Endodermal cell (in vitro differentiated cells): Measurements from ENCODE around the gene EIF2AK2. TPM values are rescaled to one million over a fixed set of nuclear protein-coding genes. Genes with fewer than 3 reads are reported as not detected.

ENCODE experiments used
- DNase-seq: peaks from one replicate; pipeline ENCODE4 v3.0.0-alpha.2; 2017
- H3K27ac ChIP-seq: 2 replicates; pipeline ENCODE4 v1.5.1; 2013; ENCODE audit warnings: mild to moderate bottlenecking, low read depth, low read length, moderate library complexity
- H3K27me3 ChIP-seq: 2 replicates; pipeline ENCODE4 v1.6.1; 2013; ENCODE audit warnings: mild to moderate bottlenecking, low read length, moderate library complexity; ENCODE audit not compliant: insufficient read depth, control insufficient read depth, poor library complexity, severe bottlenecking
- H3K36me3 ChIP-seq: 2 replicates; pipeline ENCODE4 v1.7.0; 2013; ENCODE audit warnings: mild to moderate bottlenecking, low read length, moderate library complexity; ENCODE audit not compliant: control insufficient read depth, insufficient read depth
- H3K4me1 ChIP-seq: one replicate; pipeline ENCODE4 v1.7.0; 2013; ENCODE audit warnings: low read length; ENCODE audit not compliant: control insufficient read depth, insufficient read depth
- H3K4me3 ChIP-seq: 2 replicates; pipeline ENCODE4 v1.5.1; 2013; ENCODE audit warnings: mild to moderate bottlenecking, low read length, moderate library complexity
- H3K9ac ChIP-seq: 2 replicates; pipeline ENCODE4 v1.6.1; 2013; ENCODE audit warnings: mild to moderate bottlenecking, low read length, moderate library complexity; ENCODE audit not compliant: poor library complexity, severe bottlenecking; ENCODE audit errors: extremely low read depth
- H3K9me3 ChIP-seq: 2 replicates; pipeline ENCODE4 v1.6.1; 2013; ENCODE audit warnings: mild to moderate bottlenecking, low read length, moderate library complexity; ENCODE audit not compliant: control insufficient read depth
- H3K27ac Mint-ChIP-seq: 2 replicates; pipeline ENCODE4 v1.8.0; 2020; ENCODE audit warnings: mixed read lengths
- H3K27me3 Mint-ChIP-seq: 2 replicates; pipeline ENCODE4 v1.8.0; 2021; ENCODE audit warnings: mild to moderate bottlenecking, mixed read lengths; ENCODE audit not compliant: insufficient read depth
- H3K36me3 Mint-ChIP-seq: 2 replicates; pipeline ENCODE4 v1.8.0; 2020; ENCODE audit warnings: low read depth, mixed read lengths
- H3K4me1 Mint-ChIP-seq: 2 replicates; pipeline ENCODE4 v1.8.0; 2020; ENCODE audit warnings: mixed read lengths
- H3K4me3 Mint-ChIP-seq: 2 replicates; pipeline ENCODE4 v1.8.0; 2020; ENCODE audit warnings: mild to moderate bottlenecking, moderate library complexity, mixed read lengths
- H3K9me3 Mint-ChIP-seq: 2 replicates; pipeline ENCODE4 v1.8.0; 2020; ENCODE audit warnings: mild to moderate bottlenecking, mixed read lengths
- CTCF ChIP-seq: fragments of 200-600 bp; sonication (generic); conservative IDR thresholded peaks from 2 replicates; pipeline ENCODE4 v1.5.0; 2021; ENCODE audit warnings: antibody characterized with exemption, mild to moderate bottlenecking
- WGBS, 2 experiments: methylation state at CpG; one replicate each; pipeline versions ENCODE4 v1.1.5 to v1.1.7; 2013; ENCODE audit warnings: missing lambda C conversion rate in 2 of 2, mixed read lengths in 1 of 2; ENCODE audit not compliant: insufficient coverage in 1 of 2, insufficient read length in 1 of 2; 5-methylcytosine and 5-hydroxymethylcytosine counted together
- total RNA-seq, 2 donors: library from RNA; stranded (reverse); fragmentation: NEBNext Ultra II Directional in 1 of 2; extraction: Animal tissue kit (Norgen Biotek cat#: 25700) in 1 of 2; gene quantifications; 2 replicates in 1 of 2; 3 replicates in 1 of 2; pipeline ENCODE4 v1.2.1, GENCODE V29; 2021

EIF2AK2 gene
- total RNA-seq, 2 donors from 2014 or later = 35.4 to 41.2 TPM

- Histone ChIP-seq H3K36me3 (peaks cover 68% of the 10 kb centered on the region), H3K9ac (no peak overlapping the region), H3K4me3 (no peak overlapping the region), H3K4me1 (no peaks in the 10 kb centered on the region), H3K27me3 (no peaks in the 10 kb centered on the region), H3K9me3 (peaks cover 13% of the 10 kb centered on the region), H3K27ac (no peak overlapping the region)
- H3K4me3 Mint-ChIP-seq = no peak overlapping the region
- no peaks in the 10 kb centered on the region for H3K9me3 Mint-ChIP-seq
- no peaks in the 10 kb centered on the region for H3K4me1 Mint-ChIP-seq
- 88% methylated on average over 2 of the region's 2 CpGs; no CpG with 5 or more reads in 1 of the 2 experiments for WGBS, 2 experiments
- H3K27me3 Mint-ChIP-seq = no peaks in the 10 kb centered on the region
- DNase-seq = no peak
- H3K36me3 Mint-ChIP-seq = peaks cover 48% of the 10 kb centered on the region
- H3K27ac Mint-ChIP-seq = no peak overlapping the region
- no peak for TF ChIP-seq CTCF
Measured at GRCh38 chr2:37070931-37071330, 85.8 kb downstream of the EIF2AK2 start.

GRCh38 chr2:37068686-37069085, 88.1 kb downstream of the EIF2AK2 start:
- Mint-ChIP-seq H3K4me1 (no peaks in the 10 kb centered on the region), H3K9me3 (no peaks in the 10 kb centered on the region), H3K27me3 (no peaks in the 10 kb centered on the region), H3K4me3 (no peak overlapping the region), H3K36me3 (peaks cover 38% of the 10 kb centered on the region), H3K27ac (no peak overlapping the region)
- Histone ChIP-seq H3K27ac (no peak overlapping the region), H3K36me3 (peaks cover 72% of the 10 kb centered on the region), H3K4me3 (no peak overlapping the region), H3K4me1 (no peaks in the 10 kb centered on the region), H3K27me3 (no peaks in the 10 kb centered on the region), H3K9ac (no peak overlapping the region), H3K9me3 (no peaks in the 10 kb centered on the region)
- DNase-seq = no peak
- no peak for TF ChIP-seq CTCF
- WGBS, 2 experiments = 95 to 100% methylated on average over 1 to 5 of the region's 6 CpGs

- H3K9me3 ChIP-seq = no peaks in the 10 kb centered on the region
- peaks cover 71% of the 10 kb centered on the region for H3K36me3 ChIP-seq
- H3K4me3 ChIP-seq = no peak overlapping the region
- H3K27ac ChIP-seq = no peak overlapping the region
- 95 to 98% methylated on average over 3 to 5 of the region's 5 CpGs for WGBS, 2 experiments
- Mint-ChIP-seq H3K36me3 (peaks cover 40% of the 10 kb centered on the region), H3K27me3 (no peaks in the 10 kb centered on the region), H3K4me3 (no peak overlapping the region), H3K27ac (no peak overlapping the region), H3K9me3 (no peaks in the 10 kb centered on the region), H3K4me1 (no peaks in the 10 kb centered on the region)
- no peaks in the 10 kb centered on the region for H3K4me1 ChIP-seq
- TF ChIP-seq CTCF = no peak
- H3K27me3 ChIP-seq = no peaks in the 10 kb centered on the region
- H3K9ac ChIP-seq = no peak overlapping the region
- DNase-seq = no peak
Measured at GRCh38 chr2:37061776-37062175, 95.0 kb downstream of the EIF2AK2 start.
